HepG2 (cell line): ENCODE data around the gene ADAMTS20. TPM values are rescaled to one million over a fixed set of nuclear protein-coding genes. Genes with fewer than 3 reads are reported as not detected.

ENCODE experiments used
- ATAC-seq: fragments of 200-7000 bp; cut with Tn5 transposase; 3 replicates; pipeline ENCODE4 v1.9.1; 2020; ENCODE audit warnings: mild to moderate bottlenecking, moderate library complexity
- BruUV-seq: library from RNA; stranded (reverse); fragments of 400-500 nt; replicated peaks from 2 replicates; lab custom pipeline; 2021; lab: Mats Ljungman, UMichigan
- CTCF ChIA-PET: fragments of 300-600 bp; formaldehyde crosslinking; extraction: SDS; loops from one replicate; lab custom pipeline; 2021; ENCODE audit warnings: low total read pairs, inconsistent platforms, low intra/inter-chr PET ratio; lab: Yijun Ruan, JAX
- POLR2A ChIA-PET: fragments of 350-600 bp; sonication (Branson Sonifier 250); formaldehyde crosslinking; loops from one replicate; lab custom pipeline; 2020; ENCODE audit warnings: antibody characterized with exemption, inconsistent platforms; lab: Yijun Ruan, JAX
- DNase-seq: peaks from one replicate; pipeline ENCODE4 v3.0.0-alpha.2; 2015; ENCODE audit warnings: low spot score
- FAIRE-seq: peaks from 3 replicates; lab custom pipeline; 2011; peaks lifted over from hg19 to GRCh38; lab: Jason Lieb, UNC
- H2AFZ ChIP-seq: one replicate; pipeline ENCODE4 v1.6.1; 2011; ENCODE audit warnings: low read length, inconsistent platforms
- H3K27ac ChIP-seq: fragments of 300-600 bp; 3 replicates; pipeline ENCODE4 v1.8.0; 2011; ENCODE audit warnings: mixed run types, mild to moderate bottlenecking, mixed read lengths, low read length, inconsistent platforms; ENCODE audit not compliant: insufficient read depth; ENCODE audit errors: extremely low read length
- H3K27me3 ChIP-seq, 2 experiments: fragments of 200-600 bp in 1 of 2; 2 replicates in 1 of 2; 3 replicates in 1 of 2; pipeline versions ENCODE4 v1.6.0 to v1.8.0; 2011; ENCODE audit warnings: low read length in 2 of 2, mild to moderate bottlenecking in 2 of 2, moderate library complexity in 2 of 2, inconsistent platforms in 1 of 2; ENCODE audit not compliant: insufficient read depth in 2 of 2, control insufficient read depth in 1 of 2
- H3K36me3 ChIP-seq, 2 experiments: fragments of 200-600 bp in 1 of 2; replicated peaks in 1 of 2; 2 replicates in 1 of 2; 3 replicates in 1 of 2; pipeline versions ENCODE4 v1.5.1 to v1.8.0; 2011; ENCODE audit warnings: low read length in 2 of 2, inconsistent platforms in 1 of 2; ENCODE audit not compliant: insufficient read depth in 2 of 2, control insufficient read depth in 1 of 2
- H3K4me1 ChIP-seq: 2 replicates; pipeline ENCODE4 v1.5.1; 2012; ENCODE audit warnings: low read length, inconsistent platforms; ENCODE audit not compliant: insufficient read depth
- H3K4me2 ChIP-seq: 2 replicates; pipeline ENCODE4 v1.6.0; 2011; ENCODE audit warnings: low read depth, low read length, inconsistent platforms
- H3K4me3 ChIP-seq, 3 experiments: fragments of 200-600 bp in 1 of 3; sonication (generic), shearing (Covaris generic) in 1 of 3; replicated peaks in 1 of 3; 2 replicates each; pipeline ENCODE4 v1.5.1; 2011 to 2016; ENCODE audit warnings: low read length in 3 of 3, inconsistent platforms in 2 of 3, low read depth in 2 of 3, mild to moderate bottlenecking in 2 of 3, control low read depth in 1 of 3, mixed read lengths in 1 of 3; ENCODE audit not compliant: insufficient read depth in 1 of 3
- H3K79me2 ChIP-seq: one replicate; pipeline ENCODE4 v1.6.1; 2011; ENCODE audit warnings: low read length, inconsistent platforms; ENCODE audit not compliant: insufficient read depth
- H3K9ac ChIP-seq: 2 replicates; pipeline ENCODE4 v1.6.0; 2011; ENCODE audit warnings: mild to moderate bottlenecking, low read depth, low read length, inconsistent platforms; ENCODE audit not compliant: insufficient read depth
- H3K9me3 ChIP-seq: 2 replicates; pipeline ENCODE4 v1.5.1; 2012; ENCODE audit warnings: mild to moderate bottlenecking, low read length
- H4K20me1 ChIP-seq: 2 replicates; pipeline ENCODE4 v1.6.0; 2011; ENCODE audit warnings: inconsistent platforms, mild to moderate bottlenecking, low read length, moderate library complexity; ENCODE audit not compliant: insufficient read depth
- AKAP8 ChIP-seq: sonication (generic); formaldehyde crosslinking; IDR thresholded peaks from 2 replicates; pipeline ENCODE4 v1.5.1; 2020; ENCODE audit warnings: mild to moderate bottlenecking, missing genetic modification reagents
- GATA4 ChIP-seq: sonication (generic); IDR thresholded peaks from 2 replicates; pipeline ENCODE4 v1.6.1; 2016; ENCODE audit warnings: antibody characterized with exemption, low read depth, borderline replicate concordance
- IRX3 ChIP-seq: sonication (generic); formaldehyde crosslinking; IDR thresholded peaks from 2 replicates; pipeline ENCODE4 v1.8.1; 2023; ENCODE audit warnings: mild to moderate bottlenecking, low read depth, missing genetic modification reagents, borderline replicate concordance
- LCORL ChIP-seq, 2 experiments: fragments of 450-650 bp in 1 of 2; sonication (generic) in 1 of 2; formaldehyde crosslinking in 1 of 2; IDR thresholded peaks; 2 replicates each; pipeline versions ENCODE4 v1.5.0 to v1.6.1; 2017 to 2020; ENCODE audit warnings: antibody characterized with exemption in 1 of 2, missing genetic modification reagents in 1 of 2
- MBNL3 ChIP-seq: fragments of 250-450 bp; sonication (Bioruptor Pico); conservative IDR thresholded peaks from 2 replicates; pipeline ENCODE4 v1.8.0; 2022; ENCODE audit warnings: mild to moderate bottlenecking, inconsistent platforms
- MIER2 ChIP-seq: IDR thresholded peaks from 2 replicates; pipeline ENCODE4 v1.6.1; 2016; ENCODE audit warnings: missing biosample characterization, missing genetic modification reagents
- NCOA1 ChIP-seq: sonication (generic); formaldehyde crosslinking; IDR thresholded peaks from 2 replicates; pipeline ENCODE4 v1.9.0; 2021; ENCODE audit warnings: missing genetic modification reagents
- REXO4 ChIP-seq: sonication (generic); formaldehyde crosslinking; IDR thresholded peaks from 2 replicates; pipeline ENCODE4 v1.8.0; 2022; ENCODE audit warnings: missing genetic modification reagents, mild to moderate bottlenecking, borderline replicate concordance
- RXRB ChIP-seq: IDR thresholded peaks from 2 replicates; pipeline ENCODE4 v1.6.1; 2016; ENCODE audit warnings: borderline replicate concordance, missing genetic modification reagents, missing compliant biosample characterization
- SRSF4 ChIP-seq: fragments of 200-400 bp; formaldehyde crosslinking; IDR thresholded peaks from one replicate; pipeline ENCODE4 v1.6.1; 2018; ENCODE audit warnings: mild to moderate bottlenecking, low read depth, low read length, moderate library complexity; ENCODE audit not compliant: poor library complexity, severe bottlenecking
- TCF12 ChIP-seq, 2 experiments: fragments of 450-650 bp in 1 of 2; sonication (generic) in 1 of 2; formaldehyde crosslinking in 1 of 2; IDR thresholded peaks; 2 replicates each; pipeline versions ENCODE4 v1.6.1 to v1.8.0; 2017 to 2022; ENCODE audit warnings: antibody characterized with exemption in 1 of 2, mild to moderate bottlenecking in 1 of 2, missing genetic modification reagents in 1 of 2, moderate library complexity in 1 of 2
- TEAD3 ChIP-seq: optimal IDR thresholded peaks from 2 replicates; pipeline ENCODE3; 2016; ENCODE audit warnings: borderline replicate concordance
- THAP11 ChIP-seq: IDR thresholded peaks from 2 replicates; pipeline ENCODE4 v1.6.1; 2016; ENCODE audit warnings: missing biosample characterization, missing genetic modification reagents
- ZMYM3 ChIP-seq: sonication (generic); formaldehyde crosslinking; IDR thresholded peaks from 2 replicates; pipeline ENCODE4 v1.5.1; 2020; ENCODE audit warnings: mild to moderate bottlenecking, missing genetic modification reagents
- ZNF317 ChIP-seq: sonication (generic); formaldehyde crosslinking; IDR thresholded peaks from 2 replicates; pipeline ENCODE4 v1.5.0; 2020; ENCODE audit warnings: mild to moderate bottlenecking, missing genetic modification reagents
- ZNF83 ChIP-seq: sonication (generic); formaldehyde crosslinking; IDR thresholded peaks from 2 replicates; pipeline ENCODE4 v1.4.0; 2020; ENCODE audit warnings: missing genetic modification reagents, mild to moderate bottlenecking, borderline replicate concordance
- WGBS: methylation state at CpG from one replicate; pipeline ENCODE4 v1.1.6; 2017; ENCODE audit warnings: low lambda C conversion rate; 5-methylcytosine and 5-hydroxymethylcytosine counted together
- in situ Hi-C: cut with HindIII; loops from 2 replicates; pipeline ENCODE4 v1.10.0; 2017; ENCODE audit warnings: low pct_unique_long_range_greater_than_20kb; ENCODE audit not compliant: extremely low pct_ligation_motif_present
- intact Hi-C: fragments of 100-400 bp; cut with micrococcal nuclease; formaldehyde crosslinking; loops from one replicate; pipeline ENCODE4 v1.10.0; 2022; ENCODE audit not compliant: unreplicated experiment
- polyA plus RNA-seq, 8 experiments: library from polyadenylated mRNA; depleted of rRNA in 3 of 8; stranded (reverse) in 7 of 8; unstranded in 1 of 8; fragments of >200 nt; fragmentation: Illumina TruSeq in 4 of 8; extraction: Trizol in 4 of 8; gene quantifications; 2 replicates each; pipeline versions ENCODE4 v1.2.1 to v1.2.3, GENCODE V29; 2011 to 2016; ENCODE audit warnings: low read depth in 4 of 8, missing spikeins in 1 of 8, mixed read lengths in 1 of 8; ENCODE audit not compliant: insufficient read depth in 1 of 8
- total RNA-seq, 5 experiments: library from RNA; depleted of rRNA; stranded (reverse); fragments of >200 nt; fragmentation: Illumina TruSeq; extraction: Trizol; gene quantifications; 2 replicates each; pipeline ENCODE4 v1.2.3, GENCODE V29; 2016; ENCODE audit warnings: low read depth in 1 of 5
- TF ChIP-seq, protein P1 (sequence below): sonication (generic); formaldehyde crosslinking; IDR thresholded peaks from 2 replicates; pipeline ENCODE4 v1.4.0; 2020; ENCODE audit warnings: mild to moderate bottlenecking, missing genetic modification reagents

The ADAMTS20 gene
- total and polyA plus RNA-seq, 2 of the 13 experiments (the other 11 are each of a cell fraction or from before 2014, with no cell fraction given) = not detected

DNA sequence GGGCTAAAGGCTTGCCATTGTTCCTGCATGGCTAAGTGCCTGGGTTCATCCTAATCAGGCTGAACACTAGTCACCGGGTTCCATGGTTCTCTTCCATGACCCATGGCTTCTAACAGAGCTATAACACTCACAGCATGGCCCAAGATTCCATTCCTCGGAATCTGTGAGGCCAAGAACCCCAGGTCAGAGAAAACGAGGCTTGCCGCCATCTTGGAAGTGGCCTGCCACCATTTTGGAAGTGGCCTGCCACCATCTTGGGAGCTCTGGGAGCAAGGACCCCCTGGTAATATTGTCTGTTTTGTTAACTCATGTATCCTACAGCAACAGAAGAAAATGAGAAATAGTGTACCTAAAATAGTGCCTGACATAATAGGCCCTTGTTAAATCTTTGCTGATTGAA, 92.7 kb downstream of the ADAMTS20 start:
- Histone ChIP-seq H3K4me1 (no peaks in the 10 kb centered on the region), H2AFZ (no peak overlapping the region), H3K79me2 (no peaks in the 10 kb centered on the region), H3K4me3 (no peak overlapping the region), H4K20me1 (no peaks in the 10 kb centered on the region), H3K36me3 (no peaks in the 10 kb centered on the region), H3K27ac (no peak overlapping the region), H3K9me3 (peaks cover 3% of the 10 kb centered on the region; the same call in 1 of the 2 replicates), H3K27me3 (no peaks in the 10 kb centered on the region), H3K9ac (no peak overlapping the region), H3K4me2 (no peak overlapping the region)
- no peak for DNase-seq
- intact Hi-C loops (no loop called here), in situ Hi-C loops (no loop called here)
- ChIA-PET POLR2A (no interaction called here), CTCF (no interaction called here)
- TF ChIP-seq NCOA1 (CRISPR knock-in tag) (no peak), IRX3 (CRISPR knock-in tag) (no peak), GATA4 (no peak), RXRB (CRISPR knock-in tag) (no peak), LCORL (IDR thresholded peaks at IDR 0.05) (no peak), LCORL (CRISPR knock-in tag; IDR thresholded peaks at IDR 0.05) (no peak), SRSF4 (no peak), TEAD3 (CRISPR knock-in tag) (no peak), THAP11 (CRISPR knock-in tag) (no peak), ZMYM3 (CRISPR knock-in tag) (no peak), ZNF83 (CRISPR knock-in tag) (no peak), AKAP8 (CRISPR knock-in tag) (no peak), MBNL3 (CRISPR knock-in tag) (no peak), ZNF317 (CRISPR knock-in tag) (no peak), REXO4 (CRISPR knock-in tag) (no peak), MIER2 (CRISPR knock-in tag) (no peak), TCF12 (IDR thresholded peaks at IDR 0.05) (no peak), TCF12 (CRISPR knock-in tag; IDR thresholded peaks at IDR 0.05) (no peak)
- TF ChIP-seq, protein P1, sequence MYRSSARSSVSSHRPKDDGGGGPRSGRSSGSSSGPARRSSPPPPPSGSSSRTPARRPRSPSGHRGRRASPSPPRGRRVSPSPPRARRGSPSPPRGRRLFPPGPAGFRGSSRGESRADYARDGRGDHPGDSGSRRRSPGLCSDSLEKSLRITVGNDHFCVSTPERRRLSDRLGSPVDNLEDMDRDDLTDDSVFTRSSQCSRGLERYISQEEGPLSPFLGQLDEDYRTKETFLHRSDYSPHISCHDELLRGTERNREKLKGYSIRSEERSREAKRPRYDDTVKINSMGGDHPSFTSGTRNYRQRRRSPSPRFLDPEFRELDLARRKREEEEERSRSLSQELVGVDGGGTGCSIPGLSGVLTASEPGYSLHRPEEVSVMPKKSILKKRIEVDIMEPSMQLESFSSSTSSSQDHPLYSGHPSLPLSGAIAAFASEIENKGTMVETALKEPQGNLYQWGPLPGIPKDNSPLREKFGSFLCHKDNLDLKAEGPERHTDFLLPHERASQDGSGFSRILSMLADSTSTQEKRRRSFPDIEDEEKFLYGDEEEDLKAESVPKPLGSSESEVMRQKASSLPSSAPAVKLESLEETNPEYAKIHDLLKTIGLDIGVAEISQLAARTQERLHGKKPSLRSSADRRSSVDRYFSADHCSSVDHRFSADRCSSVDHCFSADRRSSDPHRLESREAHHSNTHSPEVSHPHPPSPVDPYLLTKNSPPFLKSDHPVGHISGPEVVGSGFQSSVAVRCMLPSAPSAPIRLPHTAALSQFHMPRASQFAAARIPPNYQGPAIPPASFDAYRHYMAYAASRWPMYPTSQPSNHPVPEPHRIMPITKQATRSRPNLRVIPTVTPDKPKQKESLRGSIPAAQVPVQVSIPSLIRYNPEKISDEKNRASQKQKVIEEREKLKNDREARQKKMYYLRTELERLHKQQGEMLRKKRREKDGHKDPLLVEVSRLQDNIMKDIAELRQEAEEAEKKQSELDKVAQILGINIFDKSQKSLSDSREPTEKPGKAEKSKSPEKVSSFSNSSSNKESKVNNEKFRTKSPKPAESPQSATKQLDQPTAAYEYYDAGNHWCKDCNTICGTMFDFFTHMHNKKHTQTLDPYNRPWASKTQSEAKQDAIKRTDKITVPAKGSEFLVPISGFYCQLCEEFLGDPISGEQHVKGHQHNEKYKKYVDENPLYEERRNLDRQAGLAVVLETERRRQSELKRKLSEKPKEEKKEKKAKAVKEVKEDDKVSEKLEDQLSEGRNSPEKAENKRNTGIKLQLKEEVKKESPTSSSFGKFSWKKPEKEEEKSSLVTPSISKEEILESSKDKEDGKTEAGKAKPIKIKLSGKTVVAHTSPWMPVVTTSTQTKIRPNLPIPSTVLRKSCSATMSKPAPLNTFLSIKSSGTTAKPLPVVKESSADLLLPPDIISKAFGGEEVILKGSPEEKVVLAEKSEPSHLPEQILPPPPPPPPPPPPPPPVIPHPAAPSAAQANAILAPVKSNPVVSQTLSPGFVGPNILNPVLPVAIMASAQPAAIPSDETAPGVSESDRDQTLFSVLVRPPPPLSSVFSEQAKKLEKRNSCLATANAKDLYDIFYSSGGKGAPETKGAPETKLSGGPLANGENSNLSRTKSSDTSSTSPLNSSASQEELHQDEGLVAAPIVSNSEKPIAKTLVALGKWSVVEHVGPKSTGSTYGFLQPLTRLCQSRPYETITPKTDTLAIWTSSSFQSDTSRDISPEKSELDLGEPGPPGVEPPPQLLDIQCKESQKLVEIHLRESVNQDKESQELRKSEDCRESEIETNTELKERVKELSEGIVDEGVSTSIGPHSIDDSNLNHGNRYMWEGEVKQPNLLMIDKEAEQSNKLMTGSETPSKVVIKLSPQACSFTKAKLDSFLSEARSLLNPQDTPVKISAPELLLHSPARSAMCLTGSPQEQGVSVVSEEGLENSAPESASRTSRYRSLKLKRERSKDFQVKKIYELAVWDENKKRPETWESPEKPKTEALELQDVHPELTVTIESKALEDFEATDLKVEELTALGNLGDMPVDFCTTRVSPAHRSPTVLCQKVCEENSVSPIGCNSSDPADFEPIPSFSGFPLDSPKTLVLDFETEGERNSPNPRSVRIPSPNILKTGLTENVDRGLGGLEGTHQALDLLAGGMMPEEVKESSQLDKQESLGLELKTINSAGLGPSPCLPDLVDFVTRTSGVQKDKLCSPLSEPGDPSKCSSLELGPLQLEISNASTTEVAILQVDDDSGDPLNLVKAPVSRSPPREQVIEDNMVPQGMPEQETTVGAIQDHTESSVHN (CRISPR knock-in tag) = no peak
- no TSS peak for BruUV-seq
- 0% methylated on average over 2 of the region's 4 CpGs for WGBS
- ATAC-seq = no peak
- FAIRE-seq = no peak
